ENCODE data around the gene SPINK1. TPM values are rescaled to one million over a fixed set of nuclear protein-coding genes. Genes with fewer than 3 reads are reported as not detected.

The SPINK1 gene
- polyA plus RNA-seq (0.13 to 0.17 TPM in 2 of 3 replicates, not detected in the other), polyA minus RNA-seq (not detected in 3 replicates)
- polyA plus RNA-seq (2011; ENCODE audit: low read depth), result 22.2 TPM
- 0.19 and 4.0 TPM in 2 replicates for polyA plus RNA-seq (2011; cell fraction: cytosol; rRNA removed)
- polyA plus RNA-seq (2011; cell fraction: nucleus; rRNA removed), result 0.57 and 10.7 TPM in 2 replicates
- 68.3 TPM in 1 of 2 replicates, not detected in the other for polyA plus RNA-seq (2012; ENCODE audit: low replicate concordance)
- polyA minus RNA-seq (2011; cell fraction: cytosol; rRNA and poly(A)+ RNA removed), result not detected
- polyA minus RNA-seq (2011; cell fraction: nucleus; rRNA and poly(A)+ RNA removed), result not detected in 2 replicates

GRCh38 chr5:147831465-147831864, at the start of gene SPINK1:
Gene SPINK1, minus strand, starts transcription at chr5:147831671. Its CDS starts 94 bp downstream, at chr5:147831577.
- no peaks in the 10 kb centered on the region for H3K9me1 ChIP-seq (ENCODE audit: control insufficient read depth, extremely low read depth, insufficient read depth, low read length)
- H3K4me3 ChIP-seq (ENCODE audit: control insufficient read depth in 2 of 3, extremely low read depth in 1 of 3, insufficient read depth in 2 of 3, low read depth in 1 of 3, low read length in 3 of 3), result no peak within 1 kb of the TSS
- H3K27ac ChIP-seq (ENCODE audit: control insufficient read depth, insufficient read depth, low read length), result no peak within 1 kb of the TSS
- H3K79me2 ChIP-seq (ENCODE audit: control insufficient read depth, insufficient read depth, low read length), result no peaks in the 10 kb centered on the region
- H3K27me3 ChIP-seq (ENCODE audit: control insufficient read depth, extremely low read depth, insufficient read depth, low read length), result peaks cover 5% of the 10 kb centered on the region
- DNase-seq (ENCODE audit: low read depth, low spot score), result no peak
- H3K4me2 ChIP-seq (ENCODE audit: control insufficient read depth, extremely low read depth, insufficient read depth, low read depth, low read length), result no peak within 1 kb of the TSS
- dilution Hi-C loops (cut with MboI; ENCODE audit: extremely low pct_ligation_motif_present, low sequenced_read_pairs), result no loop called here
- no peak for TF ChIP-seq CTCF (optimal IDR thresholded peaks at IDR 0.05 in 1 of 3, IDR thresholded peaks at IDR 0.05 in 1 of 3, conservative IDR thresholded peaks at IDR 0.05 in 1 of 3; ENCODE audit: extremely low read depth in 1 of 3, insufficient read depth in 2 of 3, low read length in 3 of 3)
- no peak for TF ChIP-seq EZH2 (IDR thresholded peaks at IDR 0.05; ENCODE audit: low read length)
- no peaks in the 10 kb centered on the region for H4K20me1 ChIP-seq (ENCODE audit: control insufficient read depth, extremely low read depth, insufficient read depth, low read length)
- H3K4me1 ChIP-seq (ENCODE audit: control insufficient read depth, extremely low read depth, insufficient read depth, low read length), result no peaks in the 10 kb centered on the region
- H3K9ac ChIP-seq (ENCODE audit: control insufficient read depth, extremely low read depth, insufficient read depth, low read length), result no peak within 1 kb of the TSS
- FAIRE-seq, result no peak
- H3K9me3 ChIP-seq (ENCODE audit: control insufficient read depth, low read depth, low read length), result no peaks in the 10 kb centered on the region
- H3K36me3 ChIP-seq (ENCODE audit: control insufficient read depth in 2 of 2, extremely low read depth in 1 of 2, insufficient read depth in 2 of 2, low read length in 2 of 2), result no peaks in the 10 kb centered on the region
- H2AFZ ChIP-seq (ENCODE audit: control insufficient read depth, low read length), result no peak within 1 kb of the TSS

GRCh38 chr5:147880487-147880886, 49.0 kb upstream of the SPINK1 start:
- no peak overlapping the region for H3K4me2 ChIP-seq (ENCODE audit: control insufficient read depth, extremely low read depth, insufficient read depth, low read depth, low read length)
- no peak overlapping the region for H3K9ac ChIP-seq (ENCODE audit: control insufficient read depth, extremely low read depth, insufficient read depth, low read length)
- H3K9me1 ChIP-seq (ENCODE audit: control insufficient read depth, extremely low read depth, insufficient read depth, low read length), result no peaks in the 10 kb centered on the region
- dilution Hi-C loops (cut with MboI; ENCODE audit: extremely low pct_ligation_motif_present, low sequenced_read_pairs), result no loop called here
- H3K4me1 ChIP-seq (ENCODE audit: control insufficient read depth, extremely low read depth, insufficient read depth, low read length), result no peaks in the 10 kb centered on the region
- no peaks in the 10 kb centered on the region for H3K36me3 ChIP-seq (ENCODE audit: control insufficient read depth in 2 of 2, extremely low read depth in 1 of 2, insufficient read depth in 2 of 2, low read length in 2 of 2)
- H2AFZ ChIP-seq (ENCODE audit: control insufficient read depth, low read length), result no peak overlapping the region
- DNase-seq (ENCODE audit: low read depth, low spot score) (no peak), FAIRE-seq (no peak)
- H3K79me2 ChIP-seq (ENCODE audit: control insufficient read depth, insufficient read depth, low read length), result no peaks in the 10 kb centered on the region
- H3K27ac ChIP-seq (ENCODE audit: control insufficient read depth, insufficient read depth, low read length), result no peak overlapping the region
- TF ChIP-seq EZH2 (IDR thresholded peaks at IDR 0.05; ENCODE audit: low read length) (no peak), CTCF (optimal IDR thresholded peaks at IDR 0.05 in 1 of 3, IDR thresholded peaks at IDR 0.05 in 1 of 3, conservative IDR thresholded peaks at IDR 0.05 in 1 of 3; ENCODE audit: extremely low read depth in 1 of 3, insufficient read depth in 2 of 3, low read length in 3 of 3) (no peak)
- H3K27me3 ChIP-seq (ENCODE audit: control insufficient read depth, extremely low read depth, insufficient read depth, low read length), result peaks cover 4% of the 10 kb centered on the region
- H3K9me3 ChIP-seq (ENCODE audit: control insufficient read depth, low read depth, low read length), result no peaks in the 10 kb centered on the region
- no peaks in the 10 kb centered on the region for H4K20me1 ChIP-seq (ENCODE audit: control insufficient read depth, extremely low read depth, insufficient read depth, low read length)
- H3K4me3 ChIP-seq (ENCODE audit: control insufficient read depth in 2 of 3, extremely low read depth in 1 of 3, insufficient read depth in 2 of 3, low read depth in 1 of 3, low read length in 3 of 3), result no peak overlapping the region
